Vagina (tissue), 2 donors: Measurements from ENCODE around the gene AK6. TPM values are rescaled to one million over a fixed set of nuclear protein-coding genes. Genes with fewer than 3 reads are reported as not detected.

ENCODE experiments used
- DNase-seq, 2 donors: peaks; one replicate each; pipeline ENCODE4 v3.0.0-alpha.2; 2017; ENCODE audit errors: extremely low spot score in 2 of 2
- H3K27ac ChIP-seq: fragments of 200-600 bp; sonication (generic); one replicate; pipeline ENCODE4 v1.5.1; 2019
- H3K27me3 ChIP-seq: fragments of 200-600 bp; sonication (generic); one replicate; pipeline ENCODE4 v1.5.1; 2019
- H3K36me3 ChIP-seq, 2 donors: fragments of 200-600 bp; sonication (generic); one replicate each; pipeline ENCODE4 v1.5.1; 2017 to 2019
- H3K4me1 ChIP-seq: fragments of 200-600 bp; sonication (generic); one replicate; pipeline ENCODE4 v1.5.1; 2019
- H3K4me3 ChIP-seq, 2 donors: fragments of 200-600 bp; sonication (generic); 1 replicate in 1 of 2; 2 replicates in 1 of 2; pipeline ENCODE4 v1.5.1; 2016 to 2019
- H3K9me3 ChIP-seq: fragments of 200-600 bp; sonication (generic); one replicate; pipeline ENCODE4 v1.5.1; 2019
- CTCF ChIP-seq, 3 experiments: fragments of 450-650 bp in 2 of 3; fragments of 200-600 bp in 1 of 3; sonication (generic) in 1 of 3; IDR thresholded peaks; one replicate each; pipeline ENCODE4 v1.5.1; 2017 to 2019; ENCODE audit warnings: antibody characterized with exemption in 3 of 3, mild to moderate bottlenecking in 2 of 3, moderate library complexity in 2 of 3
- POLR2A ChIP-seq, 2 donors: fragments of 450-650 bp; IDR thresholded peaks; one replicate each; pipeline ENCODE4 v1.6.1; 2017; ENCODE audit warnings: antibody characterized with exemption in 2 of 2, mild to moderate bottlenecking in 2 of 2, moderate library complexity in 2 of 2
- POLR2AphosphoS5 ChIP-seq, 2 donors: sonication (generic); formaldehyde crosslinking; IDR thresholded peaks; one replicate each; pipeline ENCODE4 v1.9.0; 2017; ENCODE audit warnings: antibody characterized with exemption in 2 of 2, mild to moderate bottlenecking in 2 of 2, low read depth in 1 of 2; ENCODE audit not compliant: insufficient read depth in 1 of 2
- intact Hi-C: fragments of 100-400 bp; cut with DNase I; formaldehyde crosslinking; loops from one replicate; pipeline ENCODE4 v1.15.1; 2023
- total RNA-seq: library from RNA; depleted of rRNA; stranded (reverse); fragments of >200 nt; gene quantifications from one replicate; pipeline ENCODE4 v1.2.3, GENCODE V29; 2016

The AK6 gene
- total RNA-seq, 1 donor from 2014 or later, result 17.4 TPM

- Histone ChIP-seq H3K27ac (no peak overlapping the region), H3K4me3 (no peak overlapping the region), H3K4me1 (peaks cover 11% of the 10 kb centered on the region), H3K9me3 (no peaks in the 10 kb centered on the region), H3K27me3 (no peaks in the 10 kb centered on the region), H3K36me3 (peaks cover 0 to 21% of the 10 kb centered on the region in 2 donors)
- TF ChIP-seq POLR2AphosphoS5 (IDR thresholded peaks at IDR 0.05; ENCODE audit: insufficient read depth in 1 of 2, low read depth in 1 of 2) (no peak), CTCF (IDR thresholded peaks at IDR 0.05) (no peak), POLR2A (IDR thresholded peaks at IDR 0.05) (no peak)
- no peak for DNase-seq
- intact Hi-C loops, result no loop called here
Observed at GRCh38 chr5:69364414-69364813, 4.9 kb downstream of the AK6 start.

- DNase-seq, result no peak
- intact Hi-C loops, result no loop called here
- Histone ChIP-seq H3K4me1 (no peaks in the 10 kb centered on the region), H3K9me3 (no peaks in the 10 kb centered on the region), H3K27ac (no peak overlapping the region), H3K36me3 (peaks cover 0 to 10% of the 10 kb centered on the region in 2 donors), H3K4me3 (no peak overlapping the region), H3K27me3 (no peaks in the 10 kb centered on the region)
- TF ChIP-seq POLR2AphosphoS5 (IDR thresholded peaks at IDR 0.05; ENCODE audit: insufficient read depth in 1 of 2, low read depth in 1 of 2) (no peak), CTCF (IDR thresholded peaks at IDR 0.05) (no peak), POLR2A (IDR thresholded peaks at IDR 0.05) (no peak)
Observed at GRCh38 chr5:69360442-69360841, 8.9 kb downstream of the AK6 start.

GRCh38 chr5:69359699-69360098 lies 9.6 kb downstream of the AK6 start:
- DNase-seq, result no peak
- TF ChIP-seq CTCF (IDR thresholded peaks at IDR 0.05), result no peak
- TF ChIP-seq POLR2A (IDR thresholded peaks at IDR 0.05), result no peak
- TF ChIP-seq POLR2AphosphoS5 (IDR thresholded peaks at IDR 0.05; ENCODE audit: insufficient read depth in 1 of 2, low read depth in 1 of 2), result no peak
- Histone ChIP-seq H3K4me3 (no peak overlapping the region), H3K27me3 (no peaks in the 10 kb centered on the region), H3K9me3 (no peaks in the 10 kb centered on the region), H3K27ac (no peak overlapping the region), H3K4me1 (no peaks in the 10 kb centered on the region), H3K36me3 (peaks cover 0 to 7% of the 10 kb centered on the region in 2 donors)
- intact Hi-C loops, result no loop called here

- H3K27me3 ChIP-seq, result no peaks in the 10 kb centered on the region
- intact Hi-C loops, result no loop called here
- H3K9me3 ChIP-seq, result no peaks in the 10 kb centered on the region
- H3K4me1 ChIP-seq, result no peaks in the 10 kb centered on the region
- H3K4me3 ChIP-seq, result no peak overlapping the region
- peaks cover 0 to 41% of the 10 kb centered on the region in 2 donors for H3K36me3 ChIP-seq
- no peak for TF ChIP-seq POLR2AphosphoS5 (IDR thresholded peaks at IDR 0.05; ENCODE audit: insufficient read depth in 1 of 2, low read depth in 1 of 2)
- no peak for TF ChIP-seq POLR2A (IDR thresholded peaks at IDR 0.05)
- TF ChIP-seq CTCF (IDR thresholded peaks at IDR 0.05), result no peak
- H3K27ac ChIP-seq, result no peak overlapping the region
- no peak for DNase-seq
Observed at GRCh38 chr5:69350664-69351063, 18.7 kb downstream of the AK6 start.

- Histone ChIP-seq H3K4me3 (no peak overlapping the region), H3K27me3 (no peaks in the 10 kb centered on the region), H3K27ac (no peak overlapping the region), H3K9me3 (no peaks in the 10 kb centered on the region), H3K4me1 (no peaks in the 10 kb centered on the region), H3K36me3 (no peaks in the 10 kb centered on the region)
- TF ChIP-seq POLR2AphosphoS5 (IDR thresholded peaks at IDR 0.05; ENCODE audit: insufficient read depth in 1 of 2, low read depth in 1 of 2) (no peak), CTCF (IDR thresholded peaks at IDR 0.05) (no peak), POLR2A (IDR thresholded peaks at IDR 0.05) (no peak)
- no peak for DNase-seq
- intact Hi-C loops, result no loop called here
Observed at GRCh38 chr5:69343083-69343482, 26.2 kb downstream of the AK6 start.
